GM12878 (cell line): ENCODE results near the gene GAB1. TPM values are rescaled to one million over a fixed set of nuclear protein-coding genes. Genes with fewer than 3 reads are reported as not detected.

Experiments used
- SUZ12 ChIP-seq: fragments of 200-600 bp; sonication (generic); IDR thresholded peaks from one replicate; pipeline ENCODE4 v1.6.1; 2018; ENCODE audit warnings: antibody characterized with exemption, mild to moderate bottlenecking; ENCODE audit not compliant: unreplicated experiment
- ZNF384 ChIP-seq: IDR thresholded peaks from 2 replicates; pipeline ENCODE4 v1.6.1; 2012; ENCODE audit warnings: low read depth, mild to moderate bottlenecking, low read length, improper control_type of control experiment, borderline replicate concordance
- polyA plus RNA-seq, 11 experiments: library from polyadenylated mRNA; depleted of rRNA in 4 of 11; unstranded in 6 of 11; stranded (reverse) in 5 of 11; fragments of >200 nt; fragmentation: Nextera tagmentation in 4 of 11; fragmentation: Illumina TruSeq in 1 of 11; extraction: Ambion mirVana in 4 of 11; extraction: Trizol in 1 of 11; gene quantifications; 1 replicate in 1 of 11; 2 replicates in 10 of 11; pipeline versions ENCODE4 v1.2.1 to v1.2.3, GENCODE V29; 2011 to 2016; ENCODE audit warnings: inconsistent platforms in 2 of 11, missing spikeins in 2 of 11, low read depth in 1 of 11
- total RNA-seq, 4 experiments: library from RNA; depleted of rRNA in 3 of 4; stranded (reverse); fragments of >200 nt in 3 of 4; fragmentation: Illumina TruSeq in 1 of 4; extraction: Trizol in 1 of 4; gene quantifications; 2 replicates each; pipeline versions ENCODE4 v1.2.1 to v1.2.3, GENCODE V29; 2013 to 2021
- TF ChIP-seq, protein P1 (sequence below): fragments of 450-650 bp; IDR thresholded peaks from 2 replicates; pipeline ENCODE4 v1.6.1; 2017; ENCODE audit warnings: mild to moderate bottlenecking, moderate library complexity
- TF ChIP-seq, protein P2 (sequence below): fragments of 450-650 bp; formaldehyde crosslinking; IDR thresholded peaks from 2 replicates; pipeline ENCODE4 v1.4.0; 2022; ENCODE audit warnings: mild to moderate bottlenecking, moderate library complexity

GAB1 gene
- total and polyA plus RNA-seq, 10 of the 15 experiments (the other 5 are each of a cell fraction or from before 2014, with no cell fraction given) = 0.37 to 5.3 (median 3.2) TPM

DNA sequence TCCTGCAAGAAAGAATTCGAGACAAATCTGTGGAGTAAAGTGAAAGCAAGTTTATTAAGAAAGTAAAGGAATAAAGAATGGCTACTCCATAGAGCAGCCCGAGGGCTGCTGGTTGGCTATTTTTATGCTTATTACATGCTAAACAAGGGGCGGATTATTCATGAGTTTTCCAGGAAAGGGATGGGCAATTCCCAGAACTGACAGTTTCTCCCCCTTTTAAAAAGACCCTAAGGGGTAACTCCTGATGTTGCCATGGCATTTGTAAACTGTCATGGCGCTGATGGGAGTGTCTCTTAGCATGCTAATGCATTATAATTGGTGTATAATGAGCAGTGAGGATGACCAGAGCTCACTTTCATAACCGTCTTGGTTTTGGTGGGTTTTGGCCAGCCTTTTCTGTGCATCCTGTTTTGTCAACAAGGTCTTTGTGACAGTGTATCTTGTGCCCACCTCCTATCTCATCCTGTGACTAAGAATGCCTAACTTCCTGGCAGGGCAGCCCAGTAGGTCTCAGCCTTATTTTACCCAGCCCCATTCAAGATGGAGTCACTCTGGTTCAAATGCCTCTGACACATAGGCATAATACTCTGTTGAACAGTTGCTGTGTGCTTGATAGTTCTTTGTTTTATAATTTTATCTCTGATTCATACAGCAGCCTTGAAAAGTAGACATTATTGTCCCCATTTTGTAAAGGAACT, 25.8 kb downstream of the GAB1 start (continued):
- TF ChIP-seq, protein P1, sequence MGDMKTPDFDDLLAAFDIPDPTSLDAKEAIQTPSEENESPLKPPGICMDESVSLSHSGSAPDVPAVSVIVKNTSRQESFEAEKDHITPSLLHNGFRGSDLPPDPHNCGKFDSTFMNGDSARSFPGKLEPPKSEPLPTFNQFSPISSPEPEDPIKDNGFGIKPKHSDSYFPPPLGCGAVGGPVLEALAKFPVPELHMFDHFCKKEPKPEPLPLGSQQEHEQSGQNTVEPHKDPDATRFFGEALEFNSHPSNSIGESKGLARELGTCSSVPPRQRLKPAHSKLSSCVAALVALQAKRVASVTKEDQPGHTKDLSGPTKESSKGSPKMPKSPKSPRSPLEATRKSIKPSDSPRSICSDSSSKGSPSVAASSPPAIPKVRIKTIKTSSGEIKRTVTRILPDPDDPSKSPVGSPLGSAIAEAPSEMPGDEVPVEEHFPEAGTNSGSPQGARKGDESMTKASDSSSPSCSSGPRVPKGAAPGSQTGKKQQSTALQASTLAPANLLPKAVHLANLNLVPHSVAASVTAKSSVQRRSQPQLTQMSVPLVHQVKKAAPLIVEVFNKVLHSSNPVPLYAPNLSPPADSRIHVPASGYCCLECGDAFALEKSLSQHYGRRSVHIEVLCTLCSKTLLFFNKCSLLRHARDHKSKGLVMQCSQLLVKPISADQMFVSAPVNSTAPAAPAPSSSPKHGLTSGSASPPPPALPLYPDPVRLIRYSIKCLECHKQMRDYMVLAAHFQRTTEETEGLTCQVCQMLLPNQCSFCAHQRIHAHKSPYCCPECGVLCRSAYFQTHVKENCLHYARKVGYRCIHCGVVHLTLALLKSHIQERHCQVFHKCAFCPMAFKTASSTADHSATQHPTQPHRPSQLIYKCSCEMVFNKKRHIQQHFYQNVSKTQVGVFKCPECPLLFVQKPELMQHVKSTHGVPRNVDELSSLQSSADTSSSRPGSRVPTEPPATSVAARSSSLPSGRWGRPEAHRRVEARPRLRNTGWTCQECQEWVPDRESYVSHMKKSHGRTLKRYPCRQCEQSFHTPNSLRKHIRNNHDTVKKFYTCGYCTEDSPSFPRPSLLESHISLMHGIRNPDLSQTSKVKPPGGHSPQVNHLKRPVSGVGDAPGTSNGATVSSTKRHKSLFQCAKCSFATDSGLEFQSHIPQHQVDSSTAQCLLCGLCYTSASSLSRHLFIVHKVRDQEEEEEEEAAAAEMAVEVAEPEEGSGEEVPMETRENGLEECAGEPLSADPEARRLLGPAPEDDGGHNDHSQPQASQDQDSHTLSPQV = peak; percentile 98
- no peak for TF ChIP-seq ZNF384
- TF ChIP-seq SUZ12 = no peak
- TF ChIP-seq, protein P2, sequence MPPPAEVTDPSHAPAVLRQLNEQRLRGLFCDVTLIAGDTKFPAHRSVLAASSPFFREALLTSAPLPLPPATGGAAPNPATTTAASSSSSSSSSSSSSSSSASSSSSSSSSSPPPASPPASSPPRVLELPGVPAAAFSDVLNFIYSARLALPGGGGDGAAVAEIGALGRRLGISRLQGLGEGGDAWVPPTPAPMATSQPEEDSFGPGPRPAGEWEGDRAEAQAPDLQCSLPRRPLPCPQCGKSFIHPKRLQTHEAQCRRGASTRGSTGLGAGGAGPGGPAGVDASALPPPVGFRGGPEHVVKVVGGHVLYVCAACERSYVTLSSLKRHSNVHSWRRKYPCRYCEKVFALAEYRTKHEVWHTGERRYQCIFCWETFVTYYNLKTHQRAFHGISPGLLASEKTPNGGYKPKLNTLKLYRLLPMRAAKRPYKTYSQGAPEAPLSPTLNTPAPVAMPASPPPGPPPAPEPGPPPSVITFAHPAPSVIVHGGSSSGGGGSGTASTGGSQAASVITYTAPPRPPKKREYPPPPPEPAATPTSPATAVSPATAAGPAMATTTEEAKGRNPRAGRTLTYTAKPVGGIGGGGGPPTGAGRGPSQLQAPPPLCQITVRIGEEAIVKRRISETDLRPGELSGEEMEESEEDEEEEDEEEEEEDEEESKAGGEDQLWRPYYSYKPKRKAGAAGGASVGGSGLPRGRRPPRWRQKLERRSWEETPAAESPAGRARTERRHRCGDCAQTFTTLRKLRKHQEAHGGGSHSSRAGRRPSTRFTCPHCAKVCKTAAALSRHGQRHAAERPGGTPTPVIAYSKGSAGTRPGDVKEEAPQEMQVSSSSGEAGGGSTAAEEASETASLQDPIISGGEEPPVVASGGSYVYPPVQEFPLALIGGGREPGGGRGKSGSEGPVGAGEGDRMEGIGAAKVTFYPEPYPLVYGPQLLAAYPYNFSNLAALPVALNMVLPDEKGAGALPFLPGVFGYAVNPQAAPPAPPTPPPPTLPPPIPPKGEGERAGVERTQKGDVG (CRISPR knock-in tag) = peak; percentile 98
